Panc1 (cell line): ENCODE data around the gene TMEM266. TPM values are rescaled to one million over a fixed set of nuclear protein-coding genes. Genes with fewer than 3 reads are reported as not detected.
A peak's percentile ranks its signal among the peaks of the same experiment; 100 is the strongest.

Source experiments
- ATAC-seq: fragments of 200-7000 bp; cut with Tn5 transposase; 2 replicates; pipeline ENCODE4 v1.9.1; 2020; ENCODE audit warnings: mild to moderate bottlenecking, moderate library complexity
- BruUV-seq: library from RNA; stranded (reverse); fragments of 400-500 nt; replicated peaks from 2 replicates; lab custom pipeline; 2021; lab: Mats Ljungman, UMichigan
- CTCF ChIA-PET: fragments of 300-600 bp; sonication (Branson Sonifier 250); formaldehyde crosslinking; loops from one replicate; lab custom pipeline; 2022; ENCODE audit warnings: antibody characterized with exemption; lab: Charles Lee
- POLR2A ChIA-PET: fragments of 300-600 bp; sonication (Branson Sonifier 250); formaldehyde crosslinking; loops from one replicate; lab custom pipeline; 2022; ENCODE audit warnings: antibody characterized with exemption; lab: Charles Lee
- DNase-seq: peaks from one replicate; pipeline ENCODE4 v3.0.0-alpha.2; 2010; ENCODE audit warnings: low read depth, low spot score
- H3K27ac ChIP-seq: 2 replicates; pipeline ENCODE4 v1.5.1; 2011; ENCODE audit warnings: mild to moderate bottlenecking, low read length, inconsistent platforms
- H3K27me3 ChIP-seq: fragments of 200-500 bp; sonication (Bioruptor generic); 2 replicates; pipeline ENCODE4 v1.6.0; 2014; ENCODE audit warnings: low read length, inconsistent platforms; ENCODE audit not compliant: control insufficient read depth, insufficient read depth
- H3K36me3 ChIP-seq: fragments of 200-500 bp; sonication (Bioruptor generic); 2 replicates; pipeline ENCODE4 v1.5.1; 2014; ENCODE audit warnings: inconsistent platforms, mild to moderate bottlenecking, low read length, moderate library complexity; ENCODE audit not compliant: control insufficient read depth, insufficient read depth
- H3K4me1 ChIP-seq: 2 replicates; pipeline ENCODE4 v1.5.1; 2011; ENCODE audit warnings: inconsistent platforms, mild to moderate bottlenecking, low read length, moderate library complexity; ENCODE audit not compliant: control insufficient read depth, insufficient read depth
- H3K4me3 ChIP-seq, 2 experiments: 2 replicates each; pipeline ENCODE4 v1.5.1; 2011 to 2012; ENCODE audit warnings: low read depth in 2 of 2, low read length in 2 of 2, mild to moderate bottlenecking in 2 of 2, inconsistent platforms in 1 of 2, moderate library complexity in 1 of 2
- H3K9me3 ChIP-seq: fragments of 200-500 bp; sonication (Bioruptor generic); 2 replicates; pipeline ENCODE4 v1.5.1; 2014; ENCODE audit warnings: low read depth, mild to moderate bottlenecking, inconsistent platforms, low read length, moderate library complexity; ENCODE audit not compliant: control insufficient read depth, insufficient read depth
- POLR2AphosphoS5 ChIP-seq: IDR thresholded peaks from 2 replicates; pipeline ENCODE4 v1.6.1; 2012; ENCODE audit warnings: mild to moderate bottlenecking, low read depth, low read length, moderate library complexity
- SIN3A ChIP-seq: IDR thresholded peaks from 2 replicates; pipeline ENCODE4 v1.6.1; 2012; ENCODE audit warnings: low read depth, mild to moderate bottlenecking, low read length, moderate library complexity, borderline replicate concordance; ENCODE audit not compliant: insufficient read depth
- TCF7L2 ChIP-seq: IDR thresholded peaks from 2 replicates; pipeline ENCODE4 v1.6.1; 2011; ENCODE audit warnings: mild to moderate bottlenecking, low read depth, low read length, inconsistent platforms
- in situ Hi-C: cut with HindIII; loops from 2 replicates; pipeline ENCODE4 v1.10.0; 2016; ENCODE audit warnings: low sequenced_read_pairs, low pct_unique_long_range_greater_than_20kb
- intact Hi-C: fragments of 100-400 bp; cut with micrococcal nuclease; formaldehyde crosslinking; loops from one replicate; pipeline ENCODE4 v1.10.0; 2022; ENCODE audit not compliant: unreplicated experiment
- total RNA-seq: library from RNA; stranded (reverse); gene quantifications from one replicate; pipeline ENCODE4 v1.2.1, GENCODE V29; 2021; ENCODE audit not compliant: unreplicated experiment
- TF ChIP-seq, protein P1 (sequence below), 2 experiments: IDR thresholded peaks; 2 replicates each; pipeline ENCODE4 v1.6.1; 2011 to 2012; ENCODE audit warnings: low read depth in 2 of 2, control low read depth in 1 of 2, low read length in 1 of 2, mild to moderate bottlenecking in 1 of 2, moderate library complexity in 1 of 2; ENCODE audit not compliant: insufficient read depth in 1 of 2

Gene TMEM266
- total RNA-seq, 1 experiment from 2014 or later, result 0.21 TPM

DNA sequence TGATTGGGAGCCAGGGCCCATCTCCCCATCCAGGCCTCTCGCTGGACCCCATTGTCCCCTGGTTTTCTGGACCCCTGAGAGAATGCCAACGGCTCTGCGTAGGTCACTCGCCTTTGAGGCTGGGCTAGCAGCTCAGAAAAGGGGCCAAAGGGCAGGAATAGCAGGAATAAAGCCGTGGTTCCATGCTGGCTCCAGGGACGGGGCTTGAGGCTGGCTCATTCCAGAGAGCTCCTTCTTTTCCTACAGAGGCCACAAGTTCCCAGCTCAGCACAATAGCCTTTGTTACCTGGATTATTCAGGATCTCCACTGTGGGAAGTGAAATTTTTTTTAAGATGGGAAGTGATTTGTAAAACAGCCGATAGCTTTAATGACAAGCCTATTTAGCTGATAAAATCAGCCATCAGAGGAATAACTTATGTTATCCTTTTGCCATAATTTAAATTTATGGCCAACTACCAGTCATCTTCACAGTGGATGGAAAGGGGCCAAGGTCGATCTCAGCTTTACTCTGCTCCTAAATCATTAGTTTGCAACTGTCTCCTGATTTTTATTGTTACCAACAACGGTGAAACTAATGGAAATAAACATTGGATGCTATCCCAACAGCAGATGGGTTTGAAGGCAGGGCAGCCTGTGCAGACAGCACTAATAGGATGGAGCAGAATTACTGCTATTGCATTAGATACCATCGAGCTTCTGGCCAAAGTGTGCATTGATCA, 124.3 kb downstream of the TMEM266 start:
- Histone ChIP-seq H3K4me3 (no peak overlapping the region), H3K27ac (no peak overlapping the region), H3K27me3 (no peaks in the 10 kb centered on the region), H3K4me1 (no peaks in the 10 kb centered on the region), H3K9me3 (no peaks in the 10 kb centered on the region), H3K36me3 (no peaks in the 10 kb centered on the region)
- in situ Hi-C loops (no loop called here), intact Hi-C loops (no loop called here)
- CTCF ChIA-PET, result no interaction called here
- no TSS peak for BruUV-seq
- DNase-seq, result no peak
- no peak for ATAC-seq
- POLR2A ChIA-PET, result no interaction called here
- no peak for TF ChIP-seq POLR2AphosphoS5
- 0 out of 2 replicates have a peak, but pooled peaks have one; percentile 24 for TF ChIP-seq TCF7L2

DNA sequence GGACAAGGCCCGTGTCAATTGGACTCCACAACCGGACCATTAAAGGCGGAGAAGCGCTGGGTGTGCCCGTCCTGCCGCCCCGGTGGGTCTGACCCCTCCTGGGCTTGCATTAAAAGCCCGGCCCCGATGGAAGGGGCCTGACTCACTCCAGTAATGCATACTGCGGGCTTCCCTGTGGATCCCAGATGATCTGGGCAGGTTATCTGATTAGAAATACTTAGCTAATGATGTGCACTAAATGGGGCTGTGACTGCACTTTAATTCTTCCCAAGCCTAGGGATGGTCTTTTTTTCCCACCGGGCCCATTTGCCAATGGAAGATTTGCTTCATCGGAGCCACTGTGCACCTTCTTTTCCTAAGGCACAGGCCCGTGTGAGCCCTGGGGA, 124.9 kb downstream of the TMEM266 start:
- no peaks in the 10 kb centered on the region for H3K27me3 ChIP-seq
- TF ChIP-seq SIN3A (no peak), TCF7L2 (0 out of 2 replicates have a peak, but pooled peaks have one; percentile 0), POLR2AphosphoS5 (no peak)
- TF ChIP-seq, protein P1, sequence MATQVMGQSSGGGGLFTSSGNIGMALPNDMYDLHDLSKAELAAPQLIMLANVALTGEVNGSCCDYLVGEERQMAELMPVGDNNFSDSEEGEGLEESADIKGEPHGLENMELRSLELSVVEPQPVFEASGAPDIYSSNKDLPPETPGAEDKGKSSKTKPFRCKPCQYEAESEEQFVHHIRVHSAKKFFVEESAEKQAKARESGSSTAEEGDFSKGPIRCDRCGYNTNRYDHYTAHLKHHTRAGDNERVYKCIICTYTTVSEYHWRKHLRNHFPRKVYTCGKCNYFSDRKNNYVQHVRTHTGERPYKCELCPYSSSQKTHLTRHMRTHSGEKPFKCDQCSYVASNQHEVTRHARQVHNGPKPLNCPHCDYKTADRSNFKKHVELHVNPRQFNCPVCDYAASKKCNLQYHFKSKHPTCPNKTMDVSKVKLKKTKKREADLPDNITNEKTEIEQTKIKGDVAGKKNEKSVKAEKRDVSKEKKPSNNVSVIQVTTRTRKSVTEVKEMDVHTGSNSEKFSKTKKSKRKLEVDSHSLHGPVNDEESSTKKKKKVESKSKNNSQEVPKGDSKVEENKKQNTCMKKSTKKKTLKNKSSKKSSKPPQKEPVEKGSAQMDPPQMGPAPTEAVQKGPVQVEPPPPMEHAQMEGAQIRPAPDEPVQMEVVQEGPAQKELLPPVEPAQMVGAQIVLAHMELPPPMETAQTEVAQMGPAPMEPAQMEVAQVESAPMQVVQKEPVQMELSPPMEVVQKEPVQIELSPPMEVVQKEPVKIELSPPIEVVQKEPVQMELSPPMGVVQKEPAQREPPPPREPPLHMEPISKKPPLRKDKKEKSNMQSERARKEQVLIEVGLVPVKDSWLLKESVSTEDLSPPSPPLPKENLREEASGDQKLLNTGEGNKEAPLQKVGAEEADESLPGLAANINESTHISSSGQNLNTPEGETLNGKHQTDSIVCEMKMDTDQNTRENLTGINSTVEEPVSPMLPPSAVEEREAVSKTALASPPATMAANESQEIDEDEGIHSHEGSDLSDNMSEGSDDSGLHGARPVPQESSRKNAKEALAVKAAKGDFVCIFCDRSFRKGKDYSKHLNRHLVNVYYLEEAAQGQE (IDR thresholded peaks at IDR 0.05; ENCODE audit: insufficient read depth in 1 of 2, low read depth in 2 of 2, low read length in 1 of 2), result no peak
- CTCF ChIA-PET, result no interaction called here
- no peaks in the 10 kb centered on the region for H3K36me3 ChIP-seq
- H3K9me3 ChIP-seq, result no peaks in the 10 kb centered on the region
- no peak overlapping the region for H3K4me3 ChIP-seq
- intact Hi-C loops, result no loop called here
- POLR2A ChIA-PET, result no interaction called here
- no peak for ATAC-seq
- in situ Hi-C loops, result no loop called here
- no peak overlapping the region for H3K27ac ChIP-seq
- H3K4me1 ChIP-seq, result no peaks in the 10 kb centered on the region
- no peak for DNase-seq
- no TSS peak for BruUV-seq

DNA sequence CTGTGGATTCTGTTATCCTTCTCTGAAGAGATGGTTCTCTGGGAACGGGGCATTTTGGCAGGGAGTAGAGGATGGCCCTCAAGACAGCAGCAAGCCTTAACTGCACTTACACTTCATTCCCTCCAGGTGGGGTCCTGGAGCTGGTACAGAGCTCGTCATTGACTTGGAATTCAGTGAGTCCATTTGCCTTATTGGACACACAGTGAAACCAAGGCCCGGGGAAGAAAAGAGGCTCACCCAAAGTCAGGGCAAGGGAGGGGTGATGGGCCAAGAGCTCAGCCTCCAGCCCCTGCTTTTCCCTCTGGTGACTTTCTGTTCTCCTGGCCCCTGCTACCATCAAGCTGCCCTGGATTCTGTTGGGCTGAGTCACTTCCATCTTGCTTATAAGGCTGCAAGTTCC, 125.9 kb downstream of the TMEM266 start:
- ATAC-seq (peak; percentile 61; the same call in 1 of the 2 replicates), DNase-seq (peak; percentile 38)
- H3K27ac ChIP-seq, result no peak overlapping the region
- H3K36me3 ChIP-seq, result no peaks in the 10 kb centered on the region
- intact Hi-C loops, result no loop called here
- H3K4me3 ChIP-seq, result no peak overlapping the region
- in situ Hi-C loops, result no loop called here
- CTCF ChIA-PET, result interaction anchor here (0.6 to 0.8 kb wide), 2 partner anchors 9 to 316 kb away, joined by 3 read pairs; no protein-coding TSS in a partner anchor
- no peak for TF ChIP-seq TCF7L2
- no peak for TF ChIP-seq POLR2AphosphoS5
- no peaks in the 10 kb centered on the region for H3K27me3 ChIP-seq
- no peaks in the 10 kb centered on the region for H3K9me3 ChIP-seq
- POLR2A ChIA-PET, result interaction anchor here (0.6 kb wide), 1 partner anchor 631 kb away, joined by 5 read pairs; no protein-coding TSS in a partner anchor
- H3K4me1 ChIP-seq, result peaks cover 9% of the 10 kb centered on the region; the same call in 1 of the 2 replicates
- no TSS peak for BruUV-seq
